NCI-H82 (cell line): Measurements from ENCODE around the gene ROBO2.

Source experiments
- DNase-seq: peaks from one replicate; lab custom pipeline; 2025; lab: John Stamatoyannopoulos, UW

The ROBO2 gene

DNA sequence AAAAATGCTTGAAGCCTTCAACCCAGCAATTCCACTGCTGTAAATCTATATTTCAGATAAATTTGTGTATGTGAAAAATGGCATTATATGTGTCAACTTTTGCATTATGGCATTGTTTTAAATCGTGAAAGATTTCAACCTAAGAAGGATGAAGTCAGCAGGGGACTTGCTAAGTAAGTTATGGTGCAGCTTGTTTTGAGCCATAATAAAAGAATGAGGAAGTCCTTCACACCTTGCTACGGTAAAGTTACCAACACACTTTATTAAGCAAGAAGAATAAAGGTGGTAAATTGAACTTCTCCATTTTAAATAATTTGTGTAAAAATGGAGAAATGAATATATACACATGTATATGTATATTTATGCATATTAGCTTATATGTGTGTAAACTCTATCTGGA, 371.4 kb downstream of the ROBO2 start:
- DNase-seq: no peak

DNA sequence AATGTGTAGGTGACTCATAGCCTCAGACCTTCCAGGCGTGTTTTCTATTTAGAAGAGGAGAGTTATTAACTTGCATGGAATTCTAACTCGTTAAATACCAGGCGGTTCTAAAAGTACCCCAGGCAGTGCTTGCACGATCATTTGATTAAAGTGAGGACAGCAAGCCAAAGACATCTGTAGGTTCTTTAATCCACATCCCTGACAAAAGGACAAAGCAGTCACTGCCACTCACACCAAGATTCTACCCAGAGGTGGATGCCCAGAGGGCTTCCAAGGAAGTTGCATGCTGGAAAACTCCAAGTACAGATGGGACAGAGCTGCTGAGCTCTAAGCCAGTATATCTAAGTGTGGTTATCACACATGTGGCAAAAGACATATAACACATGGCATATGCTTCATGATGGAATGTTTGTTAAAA, 372.1 kb downstream of the ROBO2 start:
- no peak for DNase-seq

DNA sequence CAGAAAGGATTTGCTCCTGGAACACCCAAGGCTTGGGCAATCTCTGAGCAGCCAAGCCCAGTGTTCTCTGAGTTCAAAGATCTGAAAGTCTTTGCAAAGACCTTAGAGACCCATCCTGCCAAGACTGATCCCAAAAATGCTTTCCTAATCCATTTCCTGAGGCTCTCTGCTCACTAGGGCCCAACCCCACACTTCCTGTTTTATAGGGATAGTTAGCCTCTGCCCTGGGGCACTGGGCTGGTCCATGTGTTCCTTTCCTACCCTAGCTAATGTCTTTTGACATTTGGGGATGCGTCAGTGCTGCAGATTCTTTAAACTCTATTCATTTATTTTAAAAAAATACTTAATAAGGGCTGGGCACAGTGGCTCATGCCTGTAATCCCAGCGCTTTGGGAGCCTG, 372.7 kb downstream of the ROBO2 start:
- DNase-seq: no peak

DNA sequence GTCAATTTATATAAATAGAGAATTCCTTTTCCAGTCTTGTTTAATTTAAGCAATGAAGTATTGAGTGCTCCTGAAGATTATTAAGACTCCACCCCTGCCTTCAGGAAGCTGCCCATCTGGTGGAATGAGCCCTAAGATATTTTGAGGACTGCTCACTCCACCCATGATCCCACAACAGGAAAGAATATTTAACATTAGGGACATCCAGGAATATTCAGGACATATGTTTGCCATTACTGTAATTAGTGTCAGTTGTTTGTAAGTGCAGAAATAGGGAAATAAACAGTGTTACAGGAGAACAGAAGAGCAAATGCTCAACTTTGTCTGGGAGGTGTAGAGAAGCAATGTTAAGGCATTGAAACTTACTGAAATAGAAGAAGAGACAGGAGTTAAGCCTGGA, 375.0 kb downstream of the ROBO2 start:
- DNase-seq: no peak

DNA sequence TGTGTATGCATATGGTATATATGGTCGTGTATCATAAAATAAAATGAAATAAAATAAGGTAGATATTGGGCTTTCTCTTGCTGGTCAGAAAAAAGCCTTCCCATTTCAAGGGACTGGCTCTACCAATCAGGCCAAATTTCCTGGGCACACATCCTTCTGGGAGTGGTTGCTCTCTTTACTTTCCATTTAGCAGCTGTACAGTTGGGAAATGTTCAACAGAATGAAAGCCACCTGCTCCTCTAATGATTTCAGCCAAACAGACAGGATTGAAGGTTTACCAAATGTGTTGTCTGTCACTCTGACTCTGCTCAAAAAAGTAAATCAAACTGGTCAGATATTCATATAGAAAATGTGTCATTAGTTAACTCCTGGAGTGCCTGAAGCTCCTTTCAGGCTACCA, 380.4 kb downstream of the ROBO2 start:
- no peak for DNase-seq

DNA sequence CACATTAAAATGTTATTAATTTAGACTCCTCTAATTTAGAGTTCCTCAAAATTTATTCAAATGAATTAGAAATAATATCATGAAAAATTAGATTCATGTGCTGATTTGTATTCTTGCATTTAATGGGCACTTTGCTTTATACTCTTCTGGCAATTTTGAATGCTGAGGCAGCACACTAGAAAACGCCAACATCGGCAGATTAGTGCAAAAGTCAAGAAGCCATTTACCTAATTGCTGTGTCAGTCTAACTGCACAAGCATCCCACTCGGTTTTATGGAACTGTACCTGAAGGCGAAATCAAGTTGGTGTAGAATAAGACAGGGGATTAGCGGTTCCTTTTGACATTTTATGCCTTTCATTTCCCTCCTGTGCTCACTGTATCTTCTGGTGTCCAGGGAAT, 382.0 kb downstream of the ROBO2 start:
- DNase-seq: no peak

DNA sequence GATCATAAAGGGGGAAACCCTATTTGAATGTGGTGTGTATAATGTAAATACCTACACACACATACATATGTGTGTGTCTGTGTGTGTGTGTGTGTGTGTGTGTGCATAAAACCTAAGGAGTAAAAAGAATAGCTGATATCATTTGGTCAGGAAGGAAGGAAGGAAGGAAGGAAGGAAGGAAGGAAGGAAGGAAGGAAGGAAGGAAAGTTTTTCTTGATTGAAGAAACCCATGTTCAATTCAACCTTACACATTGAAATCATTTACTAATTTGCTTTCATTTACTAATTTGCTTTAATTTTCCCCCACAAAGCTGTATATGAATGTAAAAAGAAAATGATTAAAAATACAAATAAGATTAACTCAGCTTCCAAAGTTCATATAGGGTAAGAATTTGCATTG, 386.6 kb downstream of the ROBO2 start:
- no peak for DNase-seq

DNA sequence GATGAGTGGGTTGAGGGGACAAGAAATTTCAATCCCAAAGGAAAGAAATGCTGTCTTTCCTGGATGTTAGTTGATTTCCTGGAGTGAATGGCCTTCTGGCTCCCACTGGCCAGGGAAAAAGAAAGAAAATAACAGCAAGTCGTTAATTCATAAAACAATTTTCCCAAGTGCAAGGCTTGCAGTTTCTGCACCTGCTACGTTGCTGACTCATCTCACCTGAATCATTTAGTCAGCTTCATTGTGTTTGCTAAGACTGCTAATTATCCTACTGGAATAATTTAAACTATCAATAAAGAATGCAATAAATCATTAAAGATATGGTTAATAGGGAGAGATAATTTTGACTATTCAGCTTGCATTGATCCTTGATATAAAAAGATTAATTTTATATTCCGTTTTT, 387.6 kb downstream of the ROBO2 start:
- no peak for DNase-seq

DNA sequence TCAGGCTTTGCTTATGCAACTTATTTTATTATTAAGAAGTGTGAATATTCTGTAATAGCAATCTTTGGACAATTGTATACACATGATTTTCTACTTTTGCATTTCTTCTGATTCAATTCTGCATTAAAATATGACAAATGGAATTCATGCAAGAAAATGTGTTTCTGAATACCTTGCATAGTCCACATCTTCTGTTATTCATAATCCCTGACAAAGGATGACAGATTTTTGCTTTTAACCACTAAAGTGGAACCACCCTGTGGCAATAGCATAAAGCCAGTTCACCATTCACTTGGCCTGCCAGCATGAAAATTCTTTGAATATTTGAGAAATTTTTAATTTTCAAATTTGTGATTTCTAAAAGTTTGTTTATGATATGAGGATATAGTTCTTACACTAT, 397.0 kb downstream of the ROBO2 start:
- DNase-seq: no peak

DNA sequence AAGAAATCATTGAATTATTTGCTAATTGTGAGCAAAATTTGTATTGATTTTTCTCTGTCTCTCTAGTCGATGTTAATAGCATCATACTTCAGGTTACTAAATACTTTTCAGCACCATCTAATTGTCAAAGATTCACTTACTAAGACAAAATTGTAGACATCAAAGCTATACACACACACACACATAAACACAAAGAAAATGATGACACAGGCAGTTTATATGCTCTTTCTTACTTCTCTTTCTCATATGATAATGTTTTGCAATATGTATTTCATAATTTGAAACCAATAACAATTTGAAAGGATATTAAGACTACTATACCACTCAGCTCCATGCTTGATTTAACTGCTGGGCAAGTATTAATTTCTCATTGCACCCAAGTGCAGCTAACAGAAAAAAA, 406.2 kb downstream of the ROBO2 start:
- DNase-seq: no peak

DNA sequence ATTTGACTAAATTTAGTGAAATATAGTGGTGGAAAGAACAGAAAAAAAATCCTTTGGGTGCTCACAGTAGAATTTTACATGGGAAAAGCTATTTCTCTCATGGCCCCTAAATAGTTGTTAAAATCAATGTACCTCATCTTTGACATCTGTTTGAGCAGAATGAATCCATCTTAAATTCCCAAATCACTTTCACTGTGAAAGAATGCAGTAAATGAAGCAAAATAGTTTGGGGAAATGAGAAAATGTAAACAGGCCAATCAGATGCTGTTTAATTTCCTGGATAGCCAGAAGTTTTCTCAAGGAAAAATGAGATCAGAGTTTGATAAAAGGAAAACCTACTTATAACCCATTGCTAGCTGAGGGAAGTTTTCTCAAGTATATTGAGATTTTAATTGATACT, 406.9 kb downstream of the ROBO2 start:
- no peak for DNase-seq

DNA sequence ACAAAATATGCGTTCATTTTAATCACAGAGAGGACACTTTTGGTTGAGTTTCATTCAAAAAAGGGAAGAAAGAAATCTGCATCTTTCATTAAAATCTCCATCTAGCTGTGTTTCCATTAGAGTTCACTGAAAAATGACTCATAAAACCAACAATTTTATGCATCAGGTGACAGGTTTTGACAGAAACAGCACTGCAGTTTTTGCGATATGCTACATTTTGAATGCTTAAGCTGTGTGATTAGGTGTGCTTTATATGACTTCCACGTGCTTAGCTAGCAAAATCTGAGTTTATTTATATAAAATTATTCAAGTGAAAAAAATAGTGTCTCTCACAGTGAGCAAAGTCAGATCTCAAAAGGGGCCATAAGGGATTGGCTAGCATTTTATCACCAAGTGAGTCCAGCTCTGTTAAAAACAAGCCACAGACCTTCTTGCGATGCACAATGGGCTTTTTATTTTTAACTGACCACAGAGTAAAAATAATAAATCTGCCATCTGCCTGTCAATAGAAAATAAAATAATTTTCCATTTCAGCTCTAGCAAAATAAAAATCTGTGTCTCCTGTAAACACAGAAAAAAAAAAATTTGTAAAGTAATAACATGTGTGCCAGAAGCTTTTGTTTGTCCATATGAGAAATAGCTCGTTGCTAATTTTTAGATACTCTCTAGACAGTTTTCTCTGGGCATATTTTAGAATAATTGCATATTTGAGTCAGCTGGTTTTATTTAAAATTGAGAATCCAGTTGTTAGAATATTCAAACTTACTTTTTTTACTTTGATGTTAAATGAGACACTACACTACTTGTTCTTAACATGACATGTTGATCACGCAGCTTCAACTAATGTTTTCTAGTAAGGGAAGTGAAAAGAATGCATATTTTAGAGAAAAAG, 409.8 kb downstream of the ROBO2 start:
- no peak for DNase-seq

DNA sequence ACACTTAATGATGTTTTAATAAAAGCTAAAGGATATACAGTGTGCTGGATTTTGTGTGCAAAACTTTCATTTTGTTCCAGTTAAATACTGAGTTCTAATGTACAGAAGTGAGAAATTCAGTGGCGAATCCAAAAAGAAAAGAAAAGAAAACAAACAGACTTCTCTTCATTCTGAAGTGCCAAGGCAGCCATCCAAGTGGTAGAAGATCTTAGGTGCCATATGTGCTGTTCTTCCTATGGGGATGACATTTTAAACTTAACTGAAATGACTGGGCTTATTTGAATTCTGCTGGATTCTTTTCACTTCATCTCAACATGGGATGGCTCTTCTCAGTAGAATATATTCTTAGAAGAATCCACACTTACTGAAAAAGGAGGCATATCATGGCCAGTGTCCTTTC, 416.5 kb downstream of the ROBO2 start:
- DNase-seq: no peak

DNA sequence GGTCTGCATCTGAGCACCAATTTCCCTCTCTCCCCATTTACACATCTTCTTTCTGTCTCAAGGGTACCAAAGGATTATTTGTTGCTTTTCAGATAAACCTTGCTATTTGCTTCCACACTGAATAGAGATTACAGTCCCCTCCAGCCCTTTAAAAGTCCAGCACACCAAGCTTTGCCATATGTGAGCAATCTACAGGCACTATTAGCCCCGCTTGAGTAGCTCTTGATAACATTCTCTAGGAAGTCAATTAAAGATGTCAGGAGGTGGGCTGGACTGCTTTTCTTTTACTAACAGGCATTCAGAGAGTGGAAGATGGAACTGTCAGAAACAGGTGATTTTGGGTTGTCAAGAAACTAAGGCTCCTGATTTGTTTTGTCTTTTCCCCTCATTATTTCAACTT, 417.0 kb downstream of the ROBO2 start:
- DNase-seq: no peak

DNA sequence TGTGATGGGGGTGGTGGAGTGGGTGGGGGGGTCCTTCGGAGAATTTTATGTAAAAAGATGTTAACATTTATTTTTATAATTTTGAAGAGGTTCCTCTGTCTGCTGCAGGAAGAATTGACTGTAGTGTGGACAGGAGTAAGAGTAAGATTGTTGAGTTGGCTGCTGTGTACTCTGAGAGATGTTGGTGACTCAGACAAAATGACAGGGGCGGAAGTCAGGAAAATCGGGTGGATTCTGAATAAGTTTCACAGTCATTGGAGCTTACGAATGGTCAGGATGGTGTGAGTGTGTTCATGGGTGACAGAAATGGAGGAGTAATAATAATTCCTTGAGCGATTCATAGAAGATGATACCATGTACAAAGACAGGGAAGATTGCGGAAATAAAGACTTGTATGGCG, 420.0 kb downstream of the ROBO2 start:
- DNase-seq: no peak

DNA sequence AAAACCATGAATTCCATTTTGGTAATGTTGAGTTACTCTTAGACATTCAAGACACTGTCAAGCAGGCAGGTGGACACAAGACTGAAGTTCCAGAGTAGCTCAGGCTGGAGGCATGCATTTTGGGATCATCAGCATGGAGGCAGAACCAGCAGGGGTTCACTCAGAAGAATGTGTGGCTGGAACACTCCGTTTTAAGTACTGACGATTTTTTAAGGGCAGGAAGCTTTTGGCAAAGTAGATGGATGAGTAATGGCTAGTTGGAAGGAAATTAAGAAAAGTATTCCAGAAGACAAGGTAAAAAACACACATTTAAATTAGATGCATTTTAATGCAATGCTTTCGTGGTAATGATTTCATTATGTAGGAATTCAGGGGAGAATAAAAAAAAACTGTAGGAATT, 420.4 kb downstream of the ROBO2 start:
- no peak for DNase-seq

DNA sequence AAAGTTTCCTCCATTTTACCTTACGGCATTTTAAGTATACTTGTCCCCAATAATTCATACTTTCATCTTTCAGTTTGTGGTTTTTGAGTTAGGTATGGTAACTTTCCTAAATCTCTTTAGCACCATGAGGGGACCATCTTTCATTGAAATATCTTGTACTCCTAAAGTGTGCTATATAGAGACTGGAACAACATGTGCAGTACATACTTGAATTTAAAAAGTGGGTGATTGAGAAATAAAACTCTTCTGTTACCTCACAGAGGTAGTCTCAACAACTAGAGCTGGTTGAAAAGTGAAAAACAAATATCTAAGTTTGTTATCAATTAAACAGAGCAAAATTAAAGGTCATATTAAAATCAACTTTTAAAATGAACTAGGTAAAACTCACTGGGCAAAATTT, 423.1 kb downstream of the ROBO2 start:
- no peak for DNase-seq

DNA sequence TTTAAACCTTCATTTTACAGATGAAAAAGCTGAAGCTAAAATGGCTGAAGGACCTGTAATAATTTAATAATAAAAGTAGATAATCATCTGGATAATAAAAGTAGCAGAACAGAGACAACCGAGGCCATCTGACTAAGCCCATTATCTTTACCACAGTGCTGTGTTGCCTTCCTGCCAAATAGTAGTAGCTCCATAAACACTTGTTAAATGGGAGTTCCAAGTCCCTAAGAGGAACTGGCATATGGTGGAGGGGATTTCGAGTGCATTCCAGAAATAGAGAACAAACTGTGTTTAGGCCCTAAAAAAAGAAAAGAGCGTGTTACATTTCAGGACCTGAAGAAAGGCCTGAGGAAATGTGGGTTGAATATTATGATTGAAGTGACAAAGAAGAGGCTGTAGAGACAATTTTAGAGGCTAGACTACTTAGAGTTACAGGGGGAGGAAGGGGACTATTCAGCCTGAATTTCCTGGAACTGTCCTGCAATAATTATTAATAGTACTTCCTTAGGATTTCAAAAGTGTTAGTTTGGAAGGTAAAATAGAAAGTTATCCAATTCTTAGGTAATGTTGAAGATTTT, 424.3 kb downstream of the ROBO2 start:
- no peak for DNase-seq

DNA sequence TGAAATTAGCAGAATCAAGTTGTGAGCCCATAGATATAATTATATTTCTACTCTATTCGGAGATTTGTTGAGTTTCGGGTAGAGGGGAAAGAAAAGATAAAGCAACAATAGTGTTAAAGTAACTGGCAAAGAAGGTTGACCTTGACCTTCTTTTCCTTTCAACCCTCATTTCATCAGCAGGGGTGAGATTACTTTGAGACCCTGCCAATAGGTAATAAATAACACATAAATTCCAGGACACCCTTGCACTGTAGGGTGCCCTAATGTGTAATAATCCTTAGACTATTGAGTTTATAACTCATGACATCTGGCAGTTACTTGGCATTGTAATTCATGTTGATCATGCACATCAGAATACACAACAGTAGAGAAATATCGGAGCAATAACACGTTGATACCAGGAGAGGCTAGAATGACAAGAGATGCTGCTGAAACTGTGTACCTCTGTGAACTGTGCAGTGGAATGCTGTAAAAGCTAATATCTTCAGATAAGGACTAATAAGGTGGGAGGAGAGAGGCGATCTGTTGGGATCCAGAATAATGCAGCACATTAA, 426.7 kb downstream of the ROBO2 start:
- no peak for DNase-seq

DNA sequence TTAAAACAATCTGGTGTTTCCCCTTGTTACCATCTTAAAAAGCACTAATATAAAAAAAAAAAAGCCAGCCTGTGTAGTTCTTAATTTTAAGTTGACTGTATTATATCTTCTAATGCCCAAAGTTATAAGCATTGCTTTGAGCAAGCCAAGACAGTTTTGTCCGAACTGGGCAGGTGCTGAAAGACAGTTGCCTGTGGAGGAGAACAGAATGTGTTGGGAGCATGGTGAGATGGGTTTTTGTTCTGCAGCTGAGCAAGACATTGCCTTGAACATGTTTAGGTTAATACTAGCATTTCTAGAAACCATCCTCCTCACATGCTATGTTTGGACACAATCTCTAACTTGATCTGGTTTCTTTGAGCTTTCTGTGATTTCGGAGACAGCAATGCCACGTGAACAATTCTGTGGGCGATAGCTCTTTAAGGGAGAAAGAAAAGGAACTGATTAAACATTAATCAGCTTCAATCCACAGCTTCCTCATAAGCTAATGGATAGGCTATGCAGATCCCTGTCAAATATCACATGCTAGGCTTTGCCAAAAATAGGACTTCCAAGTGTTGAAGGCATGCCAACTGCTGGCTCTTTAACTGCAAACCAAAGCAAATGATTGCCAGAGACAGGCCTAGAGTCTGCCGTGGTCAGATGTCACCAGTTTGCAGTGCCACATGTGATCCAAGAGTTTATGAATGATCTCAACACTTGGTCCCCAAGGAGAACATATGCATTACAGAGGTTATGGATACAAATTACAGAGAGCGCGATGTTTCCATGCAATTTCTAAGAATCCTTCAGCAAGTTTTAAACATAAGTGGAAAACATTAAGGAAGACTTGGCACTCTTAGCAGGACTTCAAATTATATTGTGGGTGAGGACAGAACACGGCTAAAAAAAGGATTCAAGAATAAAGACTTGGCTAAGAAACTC, 428.1 kb downstream of the ROBO2 start:
- no peak for DNase-seq

DNA sequence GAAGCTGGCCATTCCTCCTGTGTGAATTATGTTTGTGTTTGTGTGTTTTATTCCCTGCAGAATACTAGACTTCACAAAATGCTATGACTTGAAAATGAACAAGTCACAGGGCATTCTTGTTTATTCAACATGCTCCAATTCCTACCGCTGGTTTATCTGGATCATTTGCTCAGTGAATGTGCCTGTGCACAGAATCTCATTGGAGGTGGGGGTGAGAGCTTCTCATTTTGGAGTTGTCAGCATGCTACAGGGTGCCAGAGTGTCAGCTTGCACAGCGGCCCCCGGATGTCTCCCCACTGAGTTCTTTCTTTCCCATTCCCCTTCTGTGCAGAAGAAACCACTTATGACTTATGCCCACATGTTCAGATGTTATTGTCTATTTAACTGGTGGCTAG, 428.7 kb downstream of the ROBO2 start:
- DNase-seq: no peak

DNA sequence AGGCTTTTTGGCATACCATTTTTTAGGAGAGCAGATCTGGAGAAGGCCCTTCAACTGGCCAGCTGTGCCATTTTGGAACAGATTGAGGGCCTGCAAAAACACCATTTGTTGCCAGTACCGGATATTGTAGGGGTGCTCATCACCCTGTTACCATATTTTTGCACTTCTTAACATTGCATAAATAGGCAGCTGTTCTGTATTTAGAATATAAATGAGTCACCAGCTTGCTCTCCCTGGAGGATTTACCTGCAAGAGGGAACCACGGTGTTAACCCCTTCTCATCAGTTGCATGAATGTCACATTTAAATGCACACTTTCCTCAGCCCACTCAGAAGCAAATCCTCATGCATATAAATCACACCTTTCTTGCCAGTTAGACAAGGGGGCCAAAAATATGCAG, 435.6 kb downstream of the ROBO2 start:
- no peak for DNase-seq

DNA sequence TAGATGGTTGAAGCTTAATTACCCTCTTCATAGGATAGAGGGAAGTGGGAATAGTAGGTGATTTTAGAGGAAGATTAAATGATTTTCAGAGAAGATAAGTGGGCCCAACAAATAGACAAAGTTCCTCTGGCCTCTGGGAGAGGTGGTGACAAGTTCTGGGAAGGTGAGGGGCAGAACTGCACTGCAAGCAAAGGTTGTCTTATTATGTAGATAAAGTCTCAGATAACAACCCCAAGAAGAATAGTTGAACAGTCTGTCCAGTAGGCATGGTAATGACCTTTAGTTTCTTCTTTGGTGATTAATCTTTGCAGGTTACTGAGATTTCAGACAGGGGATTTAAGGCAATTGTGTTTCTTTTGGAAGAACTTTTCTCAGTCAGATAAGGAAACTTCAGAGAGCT, 439.1 kb downstream of the ROBO2 start:
- no peak for DNase-seq
